ENCODE data around the gene MAB21L4.

MAB21L4 gene

DNA sequence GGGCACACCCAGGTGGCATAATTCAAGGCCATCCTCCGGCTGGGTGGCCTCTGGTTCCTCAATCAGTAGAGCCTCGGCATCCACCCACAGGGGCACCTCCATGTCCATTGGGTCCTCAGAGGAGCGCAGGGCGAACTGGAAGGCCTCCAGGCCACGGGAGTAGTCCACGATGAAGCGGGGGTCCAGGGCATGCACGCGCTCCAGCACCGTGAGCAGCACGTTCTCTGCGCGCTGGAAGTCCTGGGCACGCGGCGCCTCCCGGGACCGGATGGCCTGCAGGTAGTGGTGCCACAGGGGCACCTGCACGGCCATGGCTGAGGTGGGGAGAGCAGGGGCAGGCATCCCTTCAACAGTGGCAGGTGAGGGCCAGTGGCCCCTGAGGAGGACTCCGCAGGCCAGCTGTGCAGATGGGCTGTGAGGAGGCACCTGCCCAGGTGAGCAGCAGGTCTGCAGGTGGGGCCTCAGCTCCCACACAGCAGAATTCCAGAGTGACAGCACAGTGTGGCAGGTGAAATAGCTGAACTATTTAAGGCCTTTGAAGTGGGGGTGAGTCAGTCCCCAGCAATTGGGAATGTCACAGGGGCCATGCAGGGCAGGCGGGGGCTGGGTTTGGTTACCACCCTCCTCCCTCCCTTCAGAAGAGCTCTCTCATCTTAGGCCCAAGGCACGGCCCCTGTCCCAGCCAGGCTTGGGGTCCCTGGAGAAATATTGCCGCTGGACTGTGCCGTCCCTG, at the start of gene MAB21L4:
Gene MAB21L4, minus strand, starts transcription at position 501 of the 733 bp plus-strand sequence. Its CDS starts 159 bp downstream, at position 342.
- no peak for DNase-seq (ENCODE audit: low read depth)

DNA sequence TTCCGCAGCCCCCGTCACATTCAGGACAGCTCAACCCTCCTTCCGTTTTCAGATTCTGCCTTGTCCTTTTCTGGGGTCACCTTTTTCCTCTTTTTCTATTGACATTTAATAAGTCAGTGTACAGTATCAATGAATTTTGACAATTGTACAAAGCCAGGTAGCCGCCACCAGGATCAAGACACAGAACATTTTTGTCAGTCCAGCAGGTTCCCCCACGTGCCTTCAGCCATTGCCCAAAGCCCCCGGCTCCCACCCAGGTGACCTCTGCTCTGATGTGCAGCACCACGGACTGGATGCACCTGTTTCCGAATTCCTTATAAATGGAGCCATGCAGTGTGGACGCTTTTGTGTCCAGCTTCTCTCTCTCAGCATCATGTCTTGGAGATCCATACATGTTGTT, 40.1 kb upstream of the MAB21L4 start:
- DNase-seq (ENCODE audit: low read depth) = no peak

DNA sequence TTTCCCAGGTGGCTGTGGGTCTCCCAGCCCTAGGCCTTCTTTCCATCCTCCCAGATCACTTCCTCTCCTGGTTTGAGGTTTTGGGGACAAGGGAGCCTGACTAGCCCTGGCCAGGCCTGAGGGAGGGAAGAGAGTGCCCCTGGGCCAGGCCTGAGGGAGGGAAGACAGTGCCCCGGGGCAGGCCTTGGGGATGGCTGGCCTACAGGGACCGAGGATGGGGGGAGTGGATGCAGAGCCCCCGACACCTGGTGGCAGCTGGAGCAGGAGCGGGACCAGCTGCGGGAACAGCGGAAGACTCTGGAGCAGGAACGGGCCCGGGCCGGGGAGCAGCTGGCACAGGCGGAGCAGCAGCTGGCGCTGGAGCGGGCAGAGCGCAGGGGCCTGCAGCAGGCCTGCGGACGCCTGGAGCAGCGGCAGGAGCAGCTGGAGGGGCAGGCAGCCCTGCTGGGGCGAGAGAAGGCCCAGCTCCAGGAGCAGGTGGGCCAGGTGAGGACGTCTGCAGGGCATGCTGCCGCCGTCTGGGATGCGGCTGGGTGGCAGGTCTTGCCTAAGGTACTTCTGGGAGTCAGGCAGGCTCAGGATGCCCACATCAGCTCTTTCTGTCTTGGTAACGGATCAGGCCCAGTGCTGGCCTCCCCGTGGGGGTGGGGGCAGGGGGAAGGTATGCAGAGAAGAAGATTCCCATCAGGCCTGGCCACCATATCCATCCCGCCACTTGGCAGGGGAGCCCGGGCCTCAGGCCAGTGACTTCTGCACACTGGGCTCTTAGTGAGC, 39.3 kb upstream of the MAB21L4 start:
- no peak for DNase-seq (ENCODE audit: low read depth)

DNA sequence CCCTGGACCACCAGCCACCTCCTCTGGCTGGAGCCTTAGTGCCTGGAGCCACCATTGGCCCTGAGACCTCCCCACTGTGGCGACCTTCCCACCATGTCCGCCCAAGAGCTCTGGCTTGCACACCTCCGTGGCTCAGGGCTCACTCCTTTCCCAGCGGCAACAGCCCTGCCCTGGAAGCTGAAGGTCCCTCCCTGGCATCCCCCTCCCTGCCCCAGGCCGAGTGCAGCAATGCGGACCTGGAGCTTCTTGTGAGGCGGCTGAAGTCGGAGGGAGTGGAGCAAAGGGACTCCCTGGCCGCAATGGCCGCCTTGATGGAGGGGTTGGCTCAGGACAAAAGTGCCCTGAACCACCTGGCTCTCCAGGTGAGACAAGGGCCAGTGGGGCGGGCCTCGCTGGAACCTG, 38.7 kb upstream of the MAB21L4 start:
- DNase-seq (ENCODE audit: low read depth) = no peak

DNA sequence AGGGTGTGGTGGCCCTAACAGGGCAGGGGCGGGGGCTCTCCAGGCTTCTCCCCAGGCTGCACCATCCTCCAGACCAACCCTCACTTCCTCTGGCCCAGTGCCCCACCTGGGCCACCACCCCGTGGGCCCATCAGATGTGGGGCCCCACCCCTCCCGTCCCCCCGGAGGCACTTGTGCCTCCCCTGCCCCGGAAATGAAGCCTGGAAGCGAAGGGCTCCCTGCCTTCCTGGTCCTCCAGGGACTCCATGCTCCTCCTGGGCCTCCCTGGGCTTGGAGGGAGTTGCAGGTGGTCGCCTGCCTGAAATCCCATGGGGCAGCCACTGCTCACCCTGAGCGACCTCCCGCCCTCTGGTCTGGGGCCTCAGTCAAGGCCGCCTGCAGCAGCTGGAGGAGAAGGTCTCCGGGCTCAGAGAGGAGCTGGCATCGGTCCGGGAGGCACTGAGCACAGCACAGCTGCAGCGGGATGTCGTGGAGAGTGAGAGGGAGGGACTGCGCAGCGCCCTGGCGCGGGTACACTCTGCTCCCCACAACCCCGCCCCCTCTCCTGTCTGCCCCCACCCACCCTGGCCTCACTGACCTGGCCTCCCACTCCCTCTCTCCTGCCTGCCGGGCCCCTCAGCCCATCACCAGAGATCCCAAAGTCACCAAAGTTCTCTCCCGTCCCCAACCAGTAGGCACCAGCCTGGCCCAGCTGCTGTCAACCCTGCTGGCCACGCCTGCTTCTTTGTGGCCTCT, 38.2 kb upstream of the MAB21L4 start:
- DNase-seq (ENCODE audit: low read depth) = no peak

DNA sequence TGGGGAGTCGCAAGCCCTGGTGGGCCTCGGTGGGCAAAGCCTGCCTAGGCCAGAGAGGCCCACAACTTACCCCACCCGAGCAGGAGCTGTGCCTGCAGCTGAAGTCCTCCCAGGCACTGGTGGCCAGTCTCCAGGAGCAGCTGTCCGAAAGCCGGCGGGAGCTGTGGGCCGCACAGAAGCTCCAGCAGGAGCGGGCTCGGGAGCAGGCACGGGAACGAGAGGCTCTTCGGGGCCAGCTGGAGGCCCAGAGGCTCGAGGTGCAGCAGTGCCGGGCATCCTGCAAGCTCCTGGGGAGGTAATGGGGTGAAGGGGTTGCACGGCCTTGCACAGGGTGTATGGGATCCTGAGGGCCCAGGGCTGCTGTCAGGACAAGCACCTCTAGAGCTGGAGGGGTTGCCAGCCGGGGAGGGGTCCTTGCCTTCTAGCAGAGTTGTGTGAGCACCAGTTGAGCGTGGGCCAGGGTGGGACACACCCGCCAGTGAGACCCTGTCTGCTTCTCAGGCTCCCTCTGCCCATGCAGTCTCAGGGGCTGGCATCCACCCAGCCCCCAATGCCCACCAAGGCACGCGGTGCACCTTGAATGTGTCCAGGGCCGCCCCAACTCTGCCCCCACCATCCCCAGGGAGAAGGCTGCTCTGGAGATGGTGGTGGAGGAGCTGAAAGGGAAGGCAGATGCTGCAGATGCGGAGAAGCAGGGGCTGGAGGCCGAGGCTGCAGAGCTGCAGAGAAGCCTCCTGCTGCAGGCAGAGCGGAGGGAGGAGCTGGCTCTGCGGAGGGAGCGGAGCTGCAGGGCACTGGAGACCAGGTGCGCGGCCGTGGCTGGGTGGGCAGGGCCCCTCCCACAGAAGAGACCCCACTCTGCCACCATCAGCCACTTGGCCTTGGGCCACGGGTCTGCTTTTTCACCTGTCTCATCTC, 37.4 kb upstream of the MAB21L4 start:
- no peak for DNase-seq (ENCODE audit: low read depth)

DNA sequence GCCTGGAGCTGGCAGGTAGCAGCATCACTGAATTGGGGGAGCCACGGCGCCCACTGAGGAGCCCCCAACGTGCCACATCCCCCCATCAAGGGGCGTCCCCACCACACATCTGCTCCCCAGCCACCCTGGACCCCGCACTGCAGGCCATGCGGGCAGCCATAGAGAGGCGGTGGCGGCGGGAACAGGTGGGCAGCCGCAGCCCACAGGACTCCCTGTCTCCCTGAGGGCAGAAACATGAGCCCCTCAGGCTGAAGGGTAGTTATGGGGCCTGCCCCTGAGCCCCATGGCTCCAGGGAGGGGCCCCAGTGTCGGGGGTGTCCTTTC, 36.7 kb upstream of the MAB21L4 start:
- no peak for DNase-seq (ENCODE audit: low read depth)

DNA sequence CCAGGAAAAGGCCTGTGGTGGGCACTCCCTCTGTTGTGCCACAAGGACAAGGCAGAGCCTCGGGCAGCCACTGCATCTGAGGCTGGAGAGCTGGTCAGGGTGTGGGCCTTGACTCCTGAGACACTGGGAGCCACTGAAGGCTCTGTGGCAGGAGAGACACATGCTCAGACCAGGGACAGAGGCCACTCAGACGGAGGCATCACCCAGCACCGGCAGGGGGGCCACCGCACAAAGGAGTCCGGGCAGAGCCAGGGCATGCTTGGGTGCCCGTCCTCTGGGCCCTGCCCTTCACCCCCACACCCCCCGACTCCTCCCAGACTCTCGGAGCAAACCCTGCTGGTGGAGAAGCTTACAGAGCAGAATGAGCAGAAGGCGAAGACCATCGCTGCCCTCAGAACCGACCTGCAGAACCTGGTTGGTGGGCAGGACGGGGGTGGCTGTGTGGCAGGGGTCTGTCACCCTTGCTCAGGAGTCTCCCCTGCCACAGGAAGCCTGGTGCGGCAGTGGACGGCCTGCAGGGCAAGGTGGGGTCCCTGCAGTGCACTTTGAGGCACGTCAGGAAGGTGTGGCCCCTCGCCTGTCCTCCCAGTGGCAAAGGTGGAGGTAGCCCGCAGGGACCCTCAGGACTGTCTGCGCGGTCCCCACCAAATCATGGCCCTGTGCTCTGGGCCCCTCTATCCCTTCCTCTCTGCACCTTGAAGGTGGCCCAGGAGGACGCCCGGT, 36.2 kb upstream of the MAB21L4 start:
- DNase-seq (ENCODE audit: low read depth) = no peak

DNA sequence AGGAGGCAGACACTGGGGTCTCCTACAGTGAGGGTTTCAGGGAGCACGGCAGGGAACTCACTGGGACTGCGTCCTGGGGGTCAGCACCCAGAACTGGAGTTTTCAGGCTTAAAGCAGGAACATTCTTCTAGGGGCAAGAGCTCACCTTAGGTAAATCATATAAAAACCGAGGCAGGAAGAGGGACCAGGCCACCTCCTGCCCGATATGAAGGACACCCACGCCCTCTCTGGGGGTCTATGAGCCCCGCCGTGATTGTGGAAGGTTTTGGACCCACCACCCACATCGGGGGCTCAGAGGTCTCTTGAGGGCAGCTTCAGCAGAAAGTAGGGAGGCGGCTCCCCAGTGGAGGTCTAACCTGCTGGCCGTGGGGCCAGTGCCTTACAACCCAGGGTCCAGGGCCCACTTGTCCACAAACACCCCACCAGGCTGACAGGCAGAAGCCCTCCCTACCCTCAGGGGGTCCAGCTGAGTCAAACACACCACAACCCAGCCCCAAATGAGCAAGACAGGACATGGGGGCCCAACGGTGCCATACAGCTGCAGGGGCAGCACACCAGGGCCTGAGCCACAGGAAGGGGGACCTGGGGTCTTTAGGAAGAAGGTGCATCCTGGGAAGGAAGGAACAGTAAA, 35.5 kb upstream of the MAB21L4 start:
- no peak for DNase-seq (ENCODE audit: low read depth)

DNA sequence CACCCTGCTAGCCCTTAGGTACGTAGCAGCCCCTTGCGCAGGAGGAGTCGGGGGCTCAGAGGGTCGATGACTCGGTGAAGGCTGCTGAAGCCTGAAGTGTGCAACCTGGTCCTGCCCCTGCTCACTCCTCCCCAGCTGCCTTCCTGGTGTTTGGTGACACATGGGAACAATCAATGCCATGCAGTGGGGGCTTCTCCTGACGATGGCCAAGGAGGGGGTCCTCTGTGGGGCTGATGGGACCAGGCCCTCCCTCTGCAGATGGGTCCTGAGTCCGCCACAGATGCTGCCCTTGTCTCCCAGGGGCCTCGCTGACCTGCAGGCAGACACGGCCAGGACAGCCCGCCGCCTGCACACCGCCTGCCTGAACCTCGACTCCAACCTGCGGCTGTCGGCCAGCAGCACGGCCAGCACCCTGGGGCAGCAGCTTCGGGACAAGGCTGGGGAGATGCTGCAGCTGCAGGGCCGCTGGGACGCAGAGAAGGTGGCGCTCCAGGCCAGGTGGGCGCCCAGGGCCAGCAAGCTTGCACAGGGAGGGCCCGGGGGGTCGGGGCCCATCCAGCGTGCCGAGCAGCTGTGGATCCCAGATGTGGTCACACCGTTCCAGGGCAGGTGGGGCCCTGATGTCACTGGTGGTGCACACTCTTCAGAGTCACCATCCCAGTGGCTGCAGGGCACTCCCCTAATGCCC, 34.8 kb upstream of the MAB21L4 start:
- DNase-seq (ENCODE audit: low read depth) = no peak

DNA sequence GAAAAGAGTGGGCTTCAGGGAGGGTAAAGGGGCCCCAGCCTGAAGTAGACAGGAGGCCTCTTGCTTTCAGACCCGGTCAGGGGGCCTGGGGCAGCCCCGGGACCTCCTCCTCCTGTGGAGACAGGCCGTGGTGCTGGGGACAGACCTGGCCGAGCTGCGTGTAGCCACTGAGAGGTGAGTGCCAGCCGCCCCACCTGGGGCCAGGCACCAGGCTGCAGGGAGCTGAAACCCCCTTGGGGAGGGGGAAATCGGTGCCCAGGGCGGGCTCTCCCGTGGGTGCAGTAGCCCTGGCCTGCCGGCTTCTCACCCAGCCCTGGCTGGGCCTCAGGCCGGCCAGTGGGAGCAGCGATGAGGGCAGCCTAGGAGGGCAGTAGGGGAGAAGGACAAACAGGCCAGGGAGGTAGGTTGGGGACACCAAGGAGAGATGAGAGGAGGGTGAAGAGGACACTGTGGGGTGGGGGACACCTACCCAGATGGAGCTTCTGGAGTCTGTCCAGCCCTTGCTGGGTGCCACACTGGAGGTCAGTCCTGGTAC, 34.2 kb upstream of the MAB21L4 start:
- no peak for DNase-seq (ENCODE audit: low read depth)

DNA sequence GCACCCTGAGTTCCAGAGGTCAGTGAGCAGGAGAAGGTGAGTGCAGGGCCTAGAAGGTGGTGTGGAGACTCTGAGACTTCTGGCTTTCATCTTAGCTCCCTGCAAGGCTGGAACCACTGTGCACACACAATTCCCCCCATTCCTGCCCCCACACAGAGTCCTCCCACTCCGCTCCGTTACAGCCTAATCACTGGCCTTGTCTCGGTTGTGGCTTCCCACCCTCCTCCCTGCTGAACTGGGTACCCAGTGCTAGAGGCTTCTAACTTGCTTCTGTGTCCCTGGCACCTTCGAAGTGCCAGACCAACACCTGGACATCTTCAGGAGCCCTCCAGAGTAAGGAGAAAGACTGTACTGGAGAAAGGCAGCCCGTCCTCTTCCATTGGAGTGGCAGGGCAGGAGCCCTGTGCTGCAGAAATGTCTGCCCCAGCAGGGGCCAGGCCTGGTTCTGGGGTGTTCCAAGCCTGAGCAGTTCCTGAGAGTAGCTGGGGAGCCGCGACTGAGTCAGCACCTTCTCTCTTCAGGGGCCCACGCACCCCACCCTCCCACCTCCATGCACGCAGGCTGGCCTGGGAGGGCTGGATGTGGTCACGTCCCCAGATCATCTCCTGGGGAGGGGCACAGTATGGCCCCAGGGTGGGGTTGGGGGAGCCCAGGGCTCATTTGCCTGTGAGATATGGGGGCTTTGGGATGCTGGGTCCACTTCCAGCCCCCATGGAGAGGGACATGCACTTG, 33.6 kb upstream of the MAB21L4 start:
- no peak for DNase-seq (ENCODE audit: low read depth)

DNA sequence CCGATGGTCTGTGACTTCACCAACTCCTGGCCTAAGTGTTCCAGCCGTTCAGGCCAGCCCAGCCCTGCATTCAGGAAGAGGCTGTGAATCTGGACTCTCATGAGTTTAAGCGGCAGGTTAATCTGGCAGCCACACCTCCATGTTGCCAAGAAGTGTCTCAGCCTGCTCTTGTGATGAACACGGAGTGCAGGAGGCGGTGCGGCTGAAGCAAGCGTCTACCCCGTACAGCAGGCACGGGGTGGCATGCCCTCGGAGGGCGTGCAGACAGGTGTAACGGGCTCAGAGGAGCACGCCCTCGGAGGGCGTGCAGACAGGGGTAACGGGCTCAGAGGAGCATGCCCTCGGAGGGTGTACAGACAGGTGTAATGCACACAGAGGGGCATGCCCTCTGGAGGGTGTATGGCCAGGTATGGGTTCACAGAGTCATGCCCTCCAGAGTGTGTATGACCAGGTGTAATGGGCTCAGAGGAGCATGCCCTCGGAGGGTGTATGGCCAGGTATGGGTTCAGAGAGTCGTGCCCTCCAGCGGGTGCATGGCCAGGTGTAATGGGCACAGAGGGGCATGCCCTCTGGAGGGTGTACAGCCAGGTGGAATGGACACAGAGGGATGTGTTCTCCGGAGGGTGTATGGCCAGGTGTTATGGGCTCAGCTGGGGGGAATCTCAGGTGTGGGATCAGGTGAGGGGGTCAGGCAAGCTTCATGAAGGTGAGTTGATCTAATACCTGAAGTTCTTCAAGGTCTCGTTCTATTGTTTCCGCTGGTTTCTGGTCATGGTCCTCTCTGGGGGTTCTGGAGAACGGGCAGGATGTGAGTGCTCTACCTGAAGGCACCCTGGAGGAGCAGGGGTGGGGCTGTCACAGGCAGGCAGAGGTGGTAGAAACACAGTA, 32.8 kb upstream of the MAB21L4 start:
- no peak for DNase-seq (ENCODE audit: low read depth)

DNA sequence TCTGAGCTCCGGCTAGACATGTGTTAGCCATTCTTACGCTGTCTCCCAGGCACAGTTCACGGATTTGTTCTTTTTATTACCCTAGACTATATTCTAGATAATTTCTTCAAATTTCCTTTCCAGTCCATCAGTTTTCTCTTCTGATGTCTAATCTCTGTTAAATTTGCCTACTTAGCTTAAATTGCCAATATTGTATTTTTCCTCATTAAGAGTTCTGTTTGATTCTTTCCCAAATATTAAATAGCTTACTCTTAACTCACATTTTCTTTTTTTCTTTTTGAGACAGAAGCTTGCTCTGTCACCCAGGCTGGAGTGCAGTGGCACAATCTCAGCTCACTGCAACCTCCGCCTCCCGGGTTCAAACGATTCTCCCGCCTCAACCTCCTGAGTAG, 31.4 kb upstream of the MAB21L4 start:
- no peak for DNase-seq (ENCODE audit: low read depth)

DNA sequence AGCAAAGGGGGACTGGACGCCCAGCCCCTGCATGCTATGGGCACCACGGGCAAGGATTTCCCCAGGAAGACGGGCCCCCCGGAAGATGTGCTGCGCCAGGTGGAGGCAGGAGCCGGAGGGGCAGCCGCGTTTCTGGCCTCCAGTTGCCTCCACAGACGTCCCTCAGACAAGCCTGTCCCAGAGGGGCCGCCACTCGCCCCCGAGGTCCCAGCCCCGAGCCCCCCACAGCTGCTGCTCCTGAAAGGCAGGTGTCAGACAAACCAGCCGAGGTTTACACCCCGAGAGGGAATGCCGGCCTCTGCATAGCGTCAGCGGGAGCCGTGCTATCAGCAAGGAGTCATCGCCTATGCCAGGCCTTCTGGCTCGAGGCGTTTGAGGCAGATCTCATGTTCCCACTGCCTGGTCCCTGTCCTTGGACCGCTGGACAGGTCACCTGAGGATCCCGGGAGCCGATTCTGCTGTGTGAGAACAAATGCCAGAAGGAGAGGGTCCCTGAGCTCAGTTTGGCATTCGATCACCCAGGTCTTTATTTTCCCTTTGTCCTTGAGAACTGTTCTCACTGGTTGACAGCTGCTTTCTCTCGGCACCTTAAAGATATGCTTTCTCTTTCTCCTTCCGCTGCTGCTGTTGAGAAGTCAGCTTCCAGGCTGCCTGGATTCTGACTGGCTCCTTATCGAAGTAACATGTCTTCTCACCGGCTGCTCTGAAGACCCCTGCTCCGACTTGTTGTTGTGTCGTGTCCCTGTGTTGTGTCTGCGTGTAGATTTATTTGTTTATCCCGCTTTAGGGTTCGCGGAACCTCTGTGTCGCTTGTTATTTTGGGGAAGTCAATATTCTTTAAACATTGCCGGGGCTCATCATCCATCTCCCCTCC, 30.8 kb upstream of the MAB21L4 start:
- no peak for DNase-seq (ENCODE audit: low read depth)

DNA sequence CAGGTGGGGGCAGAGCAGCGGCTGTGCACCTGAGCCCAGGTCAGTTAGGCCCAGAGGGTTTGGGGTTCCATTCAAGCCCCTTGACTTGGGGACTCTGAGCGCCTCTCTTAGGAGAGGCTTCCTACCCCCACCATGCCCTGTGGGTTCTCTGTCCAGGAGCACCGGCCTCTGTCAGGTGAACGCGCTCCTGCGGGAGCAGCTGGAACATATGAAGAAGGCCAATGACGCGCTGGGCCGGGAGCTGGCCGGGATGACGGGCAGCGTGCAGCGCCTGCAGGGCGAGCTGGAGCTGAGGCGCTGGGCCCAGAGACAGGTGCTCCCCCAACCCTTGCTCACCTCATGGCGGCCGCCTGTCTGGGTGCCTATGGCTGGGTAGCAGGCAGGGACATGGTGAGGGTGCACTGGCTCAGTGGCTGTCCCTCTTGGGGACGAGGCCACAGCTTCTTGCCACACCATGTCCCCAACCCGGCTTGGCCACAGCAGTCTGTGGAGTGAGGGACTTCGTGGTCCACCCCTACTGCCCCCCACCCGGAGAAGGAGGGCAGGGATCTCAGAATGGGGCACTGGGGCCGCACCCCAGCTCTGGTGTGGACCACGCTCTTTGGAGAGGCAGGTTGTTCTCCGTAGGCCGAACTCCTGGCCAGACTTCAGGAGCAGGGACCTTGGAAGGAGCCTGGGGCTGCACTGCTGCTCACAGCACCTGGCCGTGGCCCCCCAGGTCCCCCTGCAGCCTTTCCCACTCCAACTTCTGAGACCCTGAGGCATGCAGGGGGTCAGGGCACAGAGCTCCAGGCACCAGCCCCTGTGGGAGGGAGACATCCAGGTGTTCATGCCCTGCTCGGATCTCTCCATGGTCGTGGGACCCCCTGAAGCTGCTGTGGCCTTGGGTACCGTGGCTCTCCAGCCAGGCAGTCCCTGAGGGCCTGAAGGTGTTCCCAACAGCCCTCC, 29.9 kb upstream of the MAB21L4 start:
- DNase-seq (ENCODE audit: low read depth) = no peak

Data from stromal cell of bone marrow (primary cell).